IMR-90 (cell line): ENCODE data around the gene BCL11A. TPM values are rescaled to one million over a fixed set of nuclear protein-coding genes. Genes with fewer than 3 reads are reported as not detected.

Experiments used
- ATAC-seq: fragments of 200-7000 bp; cut with Tn5 transposase; 2 replicates; pipeline ENCODE4 v1.9.1; 2020; ENCODE audit warnings: low read depth, mild to moderate bottlenecking, moderate library complexity
- BruUV-seq: library from RNA; stranded (reverse); fragments of 400-500 nt; replicated peaks from 2 replicates; lab custom pipeline; 2021; lab: Mats Ljungman, UMichigan
- CTCF ChIA-PET: fragments of 300-600 bp; formaldehyde crosslinking; extraction: SDS; loops from one replicate; lab custom pipeline; 2021; ENCODE audit warnings: antibody characterized with exemption; lab: Yijun Ruan, JAX
- POLR2A ChIA-PET: fragments of 300-600 bp; sonication (Branson Sonifier 250); formaldehyde crosslinking; loops from one replicate; lab custom pipeline; 2022; ENCODE audit warnings: antibody characterized with exemption; ENCODE audit not compliant: unreplicated experiment; lab: Charles Lee
- DNase-seq: peaks from one replicate; pipeline ENCODE4 v3.0.0; 2013
- H2AFZ ChIP-seq: replicated peaks from 2 replicates; pipeline ENCODE3; 2013; ENCODE audit warnings: low read length, mild to moderate bottlenecking; ENCODE audit not compliant: poor library complexity
- H2AK5ac ChIP-seq: 2 replicates; pipeline ENCODE4 v1.6.1; 2013; ENCODE audit warnings: low read depth, low read length, inconsistent platforms
- H2AK9ac ChIP-seq: replicated peaks from 2 replicates; pipeline ENCODE3; 2013; ENCODE audit warnings: mild to moderate bottlenecking, low read depth, low read length, moderate library complexity; ENCODE audit not compliant: poor library complexity
- H2BK120ac ChIP-seq: 2 replicates; pipeline ENCODE4 v1.6.1; 2013; ENCODE audit warnings: low read depth, low read length, inconsistent platforms
- H2BK15ac ChIP-seq: 3 replicates; pipeline ENCODE4 v1.6.1; 2013; ENCODE audit warnings: low read depth, low read length, inconsistent platforms
- H2BK20ac ChIP-seq: 2 replicates; pipeline ENCODE4 v1.6.1; 2013; ENCODE audit warnings: low read depth, mild to moderate bottlenecking, inconsistent platforms, low read length, moderate library complexity
- H2BK5ac ChIP-seq: 2 replicates; pipeline ENCODE4 v1.6.1; 2013; ENCODE audit warnings: mild to moderate bottlenecking, low read depth, low read length, inconsistent platforms; ENCODE audit not compliant: poor library complexity, severe bottlenecking
- H3K14ac ChIP-seq: replicated peaks from 2 replicates; pipeline ENCODE4 v1.6.1; 2013; ENCODE audit warnings: low read depth, low read length, inconsistent platforms
- H3K18ac ChIP-seq: 2 replicates; pipeline ENCODE4 v1.6.1; 2013; ENCODE audit warnings: low read depth, low read length, control low read depth
- H3K23ac ChIP-seq: 2 replicates; pipeline ENCODE4 v1.6.1; 2013; ENCODE audit warnings: low read depth, low read length, inconsistent platforms
- H3K27ac ChIP-seq: 2 replicates; pipeline ENCODE4 v1.5.1; 2013; ENCODE audit warnings: mild to moderate bottlenecking, control low read depth, low read length; ENCODE audit not compliant: insufficient read depth
- H3K27me3 ChIP-seq: 2 replicates; pipeline ENCODE4 v1.6.1; 2013; ENCODE audit warnings: low read length; ENCODE audit not compliant: control insufficient read depth, insufficient read depth
- H3K36me3 ChIP-seq: 2 replicates; pipeline ENCODE4 v1.6.1; 2013; ENCODE audit warnings: low read length, mixed read lengths; ENCODE audit not compliant: control insufficient read depth, insufficient read depth
- H3K4ac ChIP-seq: 2 replicates; pipeline ENCODE4 v1.6.1; 2013; ENCODE audit warnings: low read depth, low read length, inconsistent platforms
- H3K4me1 ChIP-seq: 2 replicates; pipeline ENCODE4 v1.6.1; 2013; ENCODE audit warnings: low read length, mixed read lengths; ENCODE audit not compliant: control insufficient read depth, insufficient read depth
- H3K4me2 ChIP-seq: 2 replicates; pipeline ENCODE4 v1.6.1; 2013; ENCODE audit warnings: low read depth, mild to moderate bottlenecking, control low read depth, low read length, moderate library complexity
- H3K4me3 ChIP-seq: 2 replicates; pipeline ENCODE4 v1.5.1; 2013; ENCODE audit warnings: low read depth, mild to moderate bottlenecking, control low read depth, low read length, moderate library complexity; ENCODE audit not compliant: insufficient read depth
- H3K56ac ChIP-seq: 2 replicates; pipeline ENCODE4 v1.6.1; 2013; ENCODE audit warnings: low read length, inconsistent platforms; ENCODE audit not compliant: insufficient read depth; ENCODE audit errors: extremely low read depth
- H3K79me1 ChIP-seq, 2 experiments: 2 replicates each; pipeline ENCODE4 v1.6.1; 2013; ENCODE audit warnings: low read length in 2 of 2, inconsistent platforms in 1 of 2, low read depth in 1 of 2
- H3K9ac ChIP-seq: 2 replicates; pipeline ENCODE4 v1.6.1; 2013; ENCODE audit warnings: low read depth, low read length, control low read depth
- H3K9me1 ChIP-seq: 2 replicates; pipeline ENCODE4 v1.6.1; 2013; ENCODE audit warnings: low read length, inconsistent platforms; ENCODE audit not compliant: insufficient read depth
- H3K9me3 ChIP-seq: 2 replicates; pipeline ENCODE4 v1.6.1; 2013; ENCODE audit warnings: low read length; ENCODE audit not compliant: control insufficient read depth, insufficient read depth
- H4K20me1 ChIP-seq: 2 replicates; pipeline ENCODE4 v1.6.1; 2013; ENCODE audit warnings: low read length, inconsistent platforms; ENCODE audit not compliant: insufficient read depth
- H4K5ac ChIP-seq: 2 replicates; pipeline ENCODE4 v1.6.1; 2013; ENCODE audit warnings: mild to moderate bottlenecking, low read depth, low read length, control low read depth
- H4K8ac ChIP-seq, 2 experiments: 2 replicates each; pipeline ENCODE4 v1.6.1; 2013; ENCODE audit warnings: low read depth in 2 of 2, low read length in 2 of 2, control low read depth in 1 of 2, inconsistent platforms in 1 of 2
- H4K91ac ChIP-seq: 2 replicates; pipeline ENCODE4 v1.6.1; 2013; ENCODE audit warnings: low read depth, low read length, inconsistent platforms; ENCODE audit not compliant: insufficient read depth
- FOS ChIP-seq: fragments of 150-350 bp; IDR thresholded peaks from 2 replicates; pipeline ENCODE4 v1.6.1; 2016; ENCODE audit warnings: low read depth, low read length
- RAD21 ChIP-seq: IDR thresholded peaks from 2 replicates; pipeline ENCODE4 v1.6.1; 2012; ENCODE audit warnings: low read length, improper control_type of control experiment
- RFX5 ChIP-seq: IDR thresholded peaks from 2 replicates; pipeline ENCODE4 v1.8.0; 2012; ENCODE audit warnings: low read depth, mild to moderate bottlenecking, low read length, moderate library complexity
- dilution Hi-C: fragments of 300-500 bp; cut with HindIII; formaldehyde crosslinking; loops from one replicate; pipeline ENCODE4 v1.14.3; 2018; ENCODE audit warnings: low sequenced_read_pairs; ENCODE audit not compliant: unreplicated experiment
- in situ Hi-C: fragments of 300-500 bp; cut with MboI; formaldehyde crosslinking; loops from 3 replicates; pipeline ENCODE4 v1.14.3; 2019; ENCODE audit warnings: low sequenced_read_pairs, inconsistent platforms, mixed read lengths
- intact Hi-C: fragments of 100-400 bp; cut with micrococcal nuclease; formaldehyde crosslinking; loops from 2 replicates; pipeline ENCODE4 v1.10.0; 2022
- polyA plus RNA-seq, 3 experiments: library from polyadenylated mRNA; depleted of rRNA; stranded (reverse); fragments of >200 nt; gene quantifications; 2 replicates each; pipeline ENCODE4 v1.2.3, GENCODE V29; 2012; ENCODE audit warnings: low replicate concordance in 1 of 3
- total RNA-seq: library from RNA; depleted of rRNA; stranded (reverse); fragments of >200 nt; gene quantifications from 2 replicates; pipeline ENCODE4 v1.2.3, GENCODE V29; 2012

The BCL11A gene
- total and polyA plus RNA-seq, 2 of the 4 experiments (the other 2 are of a cell fraction): 1.0 to 1.1 TPM

DNA sequence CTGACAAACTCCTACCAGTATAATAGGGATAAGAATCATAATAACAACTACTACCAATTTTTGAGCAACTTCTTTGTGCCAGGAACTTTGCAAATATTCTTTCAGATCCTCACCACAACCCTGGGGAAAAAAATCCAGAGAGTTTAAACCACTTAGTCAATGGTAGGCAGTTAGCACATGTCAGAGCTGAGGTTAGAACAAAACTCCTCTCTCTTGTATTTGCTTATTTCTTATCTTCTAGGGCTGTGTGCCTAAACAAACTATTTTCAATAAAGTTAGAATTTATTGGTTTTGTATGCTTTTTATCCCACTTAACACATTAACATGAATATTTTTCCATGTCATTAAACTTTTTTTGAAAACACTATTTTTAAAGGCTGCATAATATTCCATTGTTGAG, 127.1 kb downstream of the BCL11A start:
- TF ChIP-seq FOS: no peak
- no peak for TF ChIP-seq RAD21
- no peak for TF ChIP-seq RFX5
- Histone ChIP-seq H3K27ac (no peak overlapping the region), H2BK5ac (no peak overlapping the region), H3K9me3 (no peaks in the 10 kb centered on the region), H3K9ac (no peak overlapping the region), H3K27me3 (no peaks in the 10 kb centered on the region), H3K23ac (no peak overlapping the region), H3K4ac (no peak overlapping the region), H3K56ac (no peak overlapping the region), H2AK9ac (no peak overlapping the region), H3K4me1 (no peaks in the 10 kb centered on the region), H3K79me1 (no peaks in the 10 kb centered on the region), H2AK5ac (no peak overlapping the region), H4K20me1 (no peaks in the 10 kb centered on the region), H3K9me1 (no peaks in the 10 kb centered on the region), H2BK20ac (no peak overlapping the region), H3K4me2 (no peak overlapping the region), H4K5ac (no peak overlapping the region), H4K91ac (no peak overlapping the region), H3K18ac (no peak overlapping the region), H3K4me3 (no peak overlapping the region), H3K36me3 (no peaks in the 10 kb centered on the region), H2BK15ac (no peak overlapping the region), H4K8ac (no peak overlapping the region), H2AFZ (no peak overlapping the region), H2BK120ac (no peak overlapping the region), H3K14ac (no peak overlapping the region)
- intact Hi-C loops: no loop called here
- BruUV-seq: no TSS peak
- no peak for ATAC-seq
- in situ Hi-C loops: no loop called here
- DNase-seq: no peak
- ChIA-PET CTCF (no interaction called here), POLR2A (no interaction called here)
- dilution Hi-C loops: no loop called here
